GM21786 (cell line): ENCODE results near the gene AQP11.
"Not testable (repeated sequence)": the region's sequence is repeated elsewhere in the genome, so short reads cannot be mapped to it uniquely, and the experiment has no call there.

Experiments used
- ATAC-seq: cut with Tn5 transposase; IDR thresholded peaks from one replicate; pipeline ENCODE4 v1.9.1; 2021; ENCODE audit not compliant: unreplicated experiment

AQP11 gene, protein sequence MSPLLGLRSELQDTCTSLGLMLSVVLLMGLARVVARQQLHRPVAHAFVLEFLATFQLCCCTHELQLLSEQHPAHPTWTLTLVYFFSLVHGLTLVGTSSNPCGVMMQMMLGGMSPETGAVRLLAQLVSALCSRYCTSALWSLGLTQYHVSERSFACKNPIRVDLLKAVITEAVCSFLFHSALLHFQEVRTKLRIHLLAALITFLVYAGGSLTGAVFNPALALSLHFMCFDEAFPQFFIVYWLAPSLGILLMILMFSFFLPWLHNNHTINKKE

GRCh38 chr11:77589521-77590193 is at the start of gene AQP11:
AQP11 (plus strand) TSS chr11:77589953; CDS start chr11:77589993, 40 bp downstream.
- ATAC-seq, result peak; percentile 78

- no peak for ATAC-seq
Observed at GRCh38 chr11:77542296-77542695, 47.5 kb upstream of the AQP11 start.

- no peak for ATAC-seq
Observed at GRCh38 chr11:77547047-77547836, 42.5 kb upstream of the AQP11 start.

DNA sequence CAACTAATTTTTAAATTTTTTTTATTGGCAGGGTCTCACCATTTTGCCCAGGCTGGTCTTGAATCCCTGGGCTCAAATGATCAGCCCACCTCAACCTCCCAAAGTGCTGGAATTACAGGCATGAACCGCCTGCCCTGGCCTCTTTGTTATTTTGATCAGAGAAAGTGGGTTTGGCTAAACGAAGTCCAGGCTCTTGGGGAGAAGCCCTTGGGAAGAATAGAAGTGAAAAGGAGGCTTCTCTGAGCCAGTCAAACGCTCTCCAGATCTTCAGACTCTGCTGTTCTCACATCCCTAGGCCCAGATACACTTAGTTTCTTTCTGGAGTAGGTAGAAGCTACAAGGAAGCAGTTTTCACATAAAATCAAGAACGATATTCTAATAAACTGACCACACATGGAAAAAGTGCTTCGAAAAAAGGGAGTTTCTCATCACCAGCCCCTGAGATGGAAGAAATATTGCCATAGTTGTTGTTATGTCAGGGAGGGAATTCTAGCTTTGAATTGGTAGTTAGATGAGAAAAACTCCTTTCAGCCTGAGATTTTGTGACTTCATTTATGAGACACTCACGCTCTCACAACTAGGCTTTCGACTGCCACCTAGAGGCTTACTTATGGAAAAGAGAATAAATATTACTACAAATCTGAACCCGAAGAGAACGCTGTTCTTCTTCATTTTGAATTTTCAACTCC is 41.7 kb upstream of the AQP11 start:
- no peak for ATAC-seq

- no peak for ATAC-seq
Observed at GRCh38 chr11:77548552-77549445, 41.0 kb upstream of the AQP11 start.

- not testable (repeated sequence) for ATAC-seq
Observed at GRCh38 chr11:77551426-77551825, 38.3 kb upstream of the AQP11 start.

- ATAC-seq, result no peak
Observed at GRCh38 chr11:77557553-77557952, 32.2 kb upstream of the AQP11 start.

DNA sequence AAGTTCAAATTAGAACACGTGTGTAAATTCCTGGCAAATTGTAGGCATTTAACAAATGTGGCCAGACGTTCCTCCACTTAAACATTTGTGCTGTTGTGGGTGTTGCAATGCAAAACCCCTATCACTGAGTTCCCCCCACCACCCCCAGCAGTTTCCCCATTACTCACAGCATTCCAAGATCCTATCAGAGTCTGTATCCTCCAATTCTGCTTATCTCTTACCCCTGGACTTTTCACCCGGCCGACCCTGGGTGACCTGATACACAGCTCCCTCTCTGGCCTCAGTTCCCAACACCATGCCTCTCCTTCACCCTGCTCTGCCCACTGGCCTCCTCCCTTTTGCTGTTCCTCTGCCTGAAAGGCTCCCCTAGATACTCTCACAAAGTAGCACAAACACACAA is 31.4 kb upstream of the AQP11 start:
- no peak for ATAC-seq

- ATAC-seq, result no peak
Observed at GRCh38 chr11:77559686-77560401, 29.9 kb upstream of the AQP11 start.

DNA sequence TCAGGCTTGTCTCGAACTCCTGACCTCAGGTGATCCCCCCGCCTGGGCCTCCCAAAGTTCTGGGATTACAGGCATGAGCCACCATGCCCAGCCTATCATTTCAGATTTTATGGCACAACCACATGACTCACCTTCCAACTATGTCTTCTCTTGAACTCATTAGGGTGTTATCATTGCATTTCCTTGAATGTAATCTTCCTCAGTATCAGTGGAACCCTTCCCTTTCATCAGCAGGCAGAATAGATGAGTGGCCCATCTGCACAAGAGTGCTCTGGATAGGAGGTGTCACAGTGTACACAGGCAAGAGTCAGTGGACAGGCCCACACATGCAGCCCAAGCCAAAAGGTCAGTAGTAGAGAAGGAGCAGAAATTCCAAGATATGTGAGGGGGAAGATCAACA is 29.1 kb upstream of the AQP11 start:
- no peak for ATAC-seq

DNA sequence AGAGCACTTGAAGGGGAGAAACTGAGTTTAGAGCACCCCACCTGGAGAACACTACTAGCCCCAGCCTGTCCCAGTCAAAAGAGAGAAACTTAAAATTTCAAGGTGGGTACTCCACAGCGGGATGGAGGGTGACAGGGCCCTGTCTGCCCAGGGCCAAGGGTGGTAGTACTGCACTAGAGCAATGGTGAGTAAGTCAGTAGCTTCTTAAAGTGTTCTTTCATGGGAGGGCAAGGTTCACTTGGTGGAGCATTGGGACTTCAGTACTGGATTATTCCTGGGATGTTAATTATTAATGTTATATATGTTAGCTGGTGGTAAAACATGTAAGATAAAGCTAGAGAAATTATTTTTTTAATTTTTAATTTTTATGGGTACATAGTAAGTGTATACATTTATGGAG is 28.5 kb upstream of the AQP11 start:
- no peak for ATAC-seq

GRCh38 chr11:77568306-77568705 is 21.4 kb upstream of the AQP11 start:
- ATAC-seq, result no peak

DNA sequence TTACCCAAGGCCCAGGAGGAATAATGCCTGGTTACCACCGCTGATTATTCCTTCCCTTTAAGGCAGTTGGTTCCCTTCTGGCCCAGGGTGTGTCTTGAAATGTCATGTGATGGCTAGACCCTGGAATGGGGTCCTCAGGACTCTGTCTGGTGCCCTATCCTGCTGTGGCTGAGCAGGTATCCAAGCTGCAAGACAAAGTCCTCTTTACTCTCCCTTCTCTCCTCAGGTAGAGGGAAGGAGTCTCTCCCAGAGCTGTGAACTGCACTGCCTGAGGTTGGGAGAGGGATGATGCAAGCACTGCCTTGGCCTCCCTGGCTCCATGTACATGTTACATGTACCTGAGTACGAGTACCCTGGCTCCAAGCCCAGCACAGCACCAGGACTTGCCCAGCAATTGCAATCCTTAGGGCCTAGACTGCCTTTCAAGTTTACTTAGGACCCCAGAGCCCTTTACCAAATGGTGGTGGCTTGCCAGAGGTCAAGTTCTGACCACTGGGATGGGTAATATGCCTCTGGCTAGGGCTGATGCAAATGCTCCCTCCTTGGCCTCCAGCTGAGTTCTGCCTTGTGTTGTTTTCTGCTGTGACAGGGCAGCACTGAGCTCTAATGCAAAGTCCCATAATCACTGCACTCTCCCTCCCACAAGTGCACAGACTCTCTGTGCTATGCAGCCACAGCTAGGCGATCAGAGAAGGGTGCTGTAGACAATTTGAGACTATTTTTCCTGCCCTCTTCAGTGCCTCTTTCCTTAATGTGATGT is 20.7 kb upstream of the AQP11 start:
- ATAC-seq, result no peak

- no peak for ATAC-seq
Observed at GRCh38 chr11:77569676-77570070, 20.1 kb upstream of the AQP11 start.

DNA sequence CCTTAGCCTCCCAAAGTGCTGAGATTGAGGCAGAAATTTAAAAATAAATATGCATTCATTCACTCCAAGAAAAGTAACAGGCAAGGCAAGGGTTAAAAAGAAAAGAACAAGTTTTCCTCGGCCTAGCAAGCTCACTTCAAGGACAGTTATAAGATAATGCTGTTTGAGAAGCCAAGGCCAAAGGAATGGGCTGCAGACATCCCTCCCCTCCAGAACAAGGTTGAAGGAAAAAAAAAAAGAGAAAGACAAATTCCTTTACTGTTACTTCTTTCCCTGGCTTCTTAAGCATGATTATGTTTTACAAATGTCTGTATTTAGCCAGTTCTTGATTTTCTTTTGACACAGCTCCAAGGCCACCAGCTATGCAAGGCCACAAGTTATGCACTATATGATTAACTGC is 18.9 kb upstream of the AQP11 start:
- not testable (repeated sequence) for ATAC-seq

- ATAC-seq, result not testable (repeated sequence)
Observed at GRCh38 chr11:77575428-77575827, 14.3 kb upstream of the AQP11 start.

- ATAC-seq, result no peak
Observed at GRCh38 chr11:77580712-77581337, 8.9 kb upstream of the AQP11 start.

DNA sequence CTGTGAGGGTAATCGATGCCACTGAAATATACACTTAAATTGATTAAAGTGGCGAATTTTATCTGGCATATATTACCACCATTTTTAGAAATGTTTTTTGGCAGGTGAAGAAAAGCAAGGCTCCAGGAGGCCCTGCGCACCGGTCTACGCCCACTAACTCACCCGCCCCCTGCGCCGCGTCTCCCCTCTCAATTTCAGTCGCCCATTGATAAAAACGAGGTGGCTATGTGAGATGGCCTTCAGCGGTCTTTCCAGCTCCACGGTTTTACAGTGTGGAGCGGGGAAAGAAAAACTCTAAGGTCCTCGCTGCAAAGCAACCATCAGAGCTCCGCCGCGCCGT is 602 bp upstream of the AQP11 start:
- ATAC-seq, result peak; percentile 18
